ENCODE measurements around the gene SDK2.

- TF ChIP-seq, protein P1, sequence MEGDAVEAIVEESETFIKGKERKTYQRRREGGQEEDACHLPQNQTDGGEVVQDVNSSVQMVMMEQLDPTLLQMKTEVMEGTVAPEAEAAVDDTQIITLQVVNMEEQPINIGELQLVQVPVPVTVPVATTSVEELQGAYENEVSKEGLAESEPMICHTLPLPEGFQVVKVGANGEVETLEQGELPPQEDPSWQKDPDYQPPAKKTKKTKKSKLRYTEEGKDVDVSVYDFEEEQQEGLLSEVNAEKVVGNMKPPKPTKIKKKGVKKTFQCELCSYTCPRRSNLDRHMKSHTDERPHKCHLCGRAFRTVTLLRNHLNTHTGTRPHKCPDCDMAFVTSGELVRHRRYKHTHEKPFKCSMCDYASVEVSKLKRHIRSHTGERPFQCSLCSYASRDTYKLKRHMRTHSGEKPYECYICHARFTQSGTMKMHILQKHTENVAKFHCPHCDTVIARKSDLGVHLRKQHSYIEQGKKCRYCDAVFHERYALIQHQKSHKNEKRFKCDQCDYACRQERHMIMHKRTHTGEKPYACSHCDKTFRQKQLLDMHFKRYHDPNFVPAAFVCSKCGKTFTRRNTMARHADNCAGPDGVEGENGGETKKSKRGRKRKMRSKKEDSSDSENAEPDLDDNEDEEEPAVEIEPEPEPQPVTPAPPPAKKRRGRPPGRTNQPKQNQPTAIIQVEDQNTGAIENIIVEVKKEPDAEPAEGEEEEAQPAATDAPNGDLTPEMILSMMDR (IDR thresholded peaks at IDR 0.05) = no peak
- TF ChIP-seq USF2 (IDR thresholded peaks at IDR 0.05) = no peak
- TF ChIP-seq SMC3 (IDR thresholded peaks at IDR 0.05) = no peak
- TF ChIP-seq ESRRA (IDR thresholded peaks at IDR 0.05; ENCODE audit: borderline replicate concordance, low read length) = no peak
Measured at GRCh38 chr17:73584049-73584448, 60.2 kb downstream of the SDK2 start.

Data from A549 (cell line).